ENCODE data around the gene DBH.

DBH gene

DNA sequence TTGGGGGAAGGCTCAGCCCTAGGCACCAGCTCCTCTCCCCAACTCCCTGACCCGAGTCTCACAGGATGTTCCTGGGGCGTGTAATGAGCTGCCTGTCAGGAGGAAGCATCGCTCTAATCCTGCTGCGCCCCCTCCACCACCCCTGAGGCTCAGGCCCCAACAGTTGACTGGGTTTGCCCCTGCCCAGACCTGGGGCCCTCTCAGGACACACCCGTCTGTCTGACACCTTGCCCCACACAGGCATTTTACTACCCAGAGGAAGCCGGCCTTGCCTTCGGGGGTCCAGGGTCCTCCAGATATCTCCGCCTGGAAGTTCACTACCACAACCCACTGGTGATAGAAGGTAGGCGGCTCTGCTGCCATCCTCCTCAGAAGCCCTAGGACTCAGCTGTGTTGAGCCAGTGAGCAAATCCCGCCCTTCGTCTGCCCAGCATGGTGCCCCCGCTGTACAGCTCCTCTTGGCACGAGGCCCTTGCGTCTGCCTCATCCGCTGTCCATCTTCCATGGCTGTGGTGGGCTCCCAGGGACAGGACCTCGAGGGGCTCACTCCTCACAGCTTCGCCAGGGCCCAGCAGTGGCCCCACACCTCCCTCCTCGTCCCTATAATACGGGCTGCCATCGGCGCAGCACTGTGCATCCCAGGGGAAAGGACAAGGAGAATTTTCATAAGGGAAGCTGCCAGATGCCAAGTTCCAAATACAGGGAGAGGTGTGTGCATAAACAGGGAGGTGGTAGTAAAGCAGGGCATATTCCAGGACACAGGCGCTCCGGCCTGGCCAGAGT is 8.0 kb downstream of the DBH start:
- no peak for DNase-seq (ENCODE audit: low read depth in 3 of 3)

DNA sequence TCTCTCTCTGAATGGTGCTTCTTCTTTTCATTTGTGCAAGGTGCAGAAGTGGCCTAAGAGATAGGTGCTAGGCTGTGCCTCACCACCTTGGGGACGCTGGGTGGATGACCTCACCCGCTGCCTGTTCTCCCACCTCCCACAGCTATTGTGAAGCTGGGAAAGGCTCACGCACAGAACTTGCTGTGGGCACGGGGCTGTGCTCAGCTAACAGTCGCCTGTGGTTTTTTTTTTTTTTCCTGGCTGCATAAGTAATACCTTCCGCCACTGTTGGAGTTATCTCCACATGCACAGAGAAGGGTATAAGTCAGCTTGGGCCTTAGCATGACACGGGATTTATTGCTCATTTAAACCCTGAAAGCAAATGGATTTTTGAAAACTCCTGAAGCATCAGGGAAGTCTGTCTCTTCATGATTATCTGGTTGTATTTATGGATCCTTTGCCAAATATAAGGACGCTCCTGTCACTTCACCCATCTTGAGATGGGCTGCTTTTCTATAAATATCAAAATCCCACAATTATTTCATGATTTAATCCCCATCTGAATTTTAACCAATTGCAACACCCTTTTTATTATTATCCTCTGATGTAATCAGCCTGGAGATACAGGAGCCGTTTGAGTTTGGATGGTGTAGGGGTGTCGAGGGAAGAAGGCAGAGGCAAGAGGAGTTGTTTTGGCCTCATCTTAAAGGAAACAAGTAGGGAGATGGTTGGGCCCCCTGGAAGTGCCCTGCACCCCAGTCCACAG is 9.0 kb downstream of the DBH start:
- no peak for DNase-seq (ENCODE audit: low read depth in 3 of 3)

GRCh38 chr9:133647148-133647547 is 11.0 kb downstream of the DBH start:
- no peak for DNase-seq (ENCODE audit: low read depth in 3 of 3)

GRCh38 chr9:133647765-133648469 is 11.8 kb downstream of the DBH start:
- no peak for DNase-seq (ENCODE audit: low read depth in 3 of 3)

DNA sequence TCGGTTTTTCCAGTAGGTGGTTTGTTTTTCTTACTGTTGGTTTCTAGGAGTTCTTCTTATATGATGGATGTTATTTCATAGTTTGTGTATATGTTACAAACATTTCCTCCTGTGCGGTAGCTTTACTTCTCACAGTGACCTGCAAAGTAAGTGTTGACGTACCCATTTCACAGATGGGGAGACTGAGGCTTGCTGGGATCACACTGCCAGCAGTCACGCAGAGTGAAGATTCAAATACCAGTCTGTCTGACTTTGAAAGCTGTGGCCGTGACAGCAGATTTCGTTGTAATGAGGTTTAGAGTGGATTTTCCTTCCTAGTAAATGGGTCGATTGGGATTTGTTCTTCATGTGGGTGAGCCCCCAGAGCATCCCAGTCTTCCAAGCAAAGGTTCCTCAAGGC is 13.0 kb downstream of the DBH start:
- no peak for DNase-seq (ENCODE audit: low read depth in 3 of 3)

DNA sequence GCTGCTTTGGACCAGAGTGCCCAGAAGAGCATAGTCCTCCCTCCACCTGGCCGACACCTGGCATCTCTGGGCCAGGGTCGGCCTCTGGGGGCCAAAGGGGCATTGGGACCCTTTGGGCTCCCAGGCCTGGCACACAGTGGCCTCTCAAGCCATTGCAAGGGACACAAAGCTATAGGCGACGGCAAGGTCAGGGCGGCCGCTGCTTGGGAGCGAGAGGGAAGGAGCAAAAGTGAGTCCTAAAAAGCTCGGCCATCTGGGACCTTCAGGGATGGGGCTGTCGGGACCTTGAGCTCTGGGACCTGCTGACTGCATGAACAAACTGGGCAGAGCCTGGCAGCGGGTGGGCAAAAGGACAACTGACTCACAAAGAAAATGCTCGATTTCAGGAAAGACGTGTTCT is 13.9 kb downstream of the DBH start:
- DNase-seq (ENCODE audit: low read depth in 3 of 3) = no peak

DNA sequence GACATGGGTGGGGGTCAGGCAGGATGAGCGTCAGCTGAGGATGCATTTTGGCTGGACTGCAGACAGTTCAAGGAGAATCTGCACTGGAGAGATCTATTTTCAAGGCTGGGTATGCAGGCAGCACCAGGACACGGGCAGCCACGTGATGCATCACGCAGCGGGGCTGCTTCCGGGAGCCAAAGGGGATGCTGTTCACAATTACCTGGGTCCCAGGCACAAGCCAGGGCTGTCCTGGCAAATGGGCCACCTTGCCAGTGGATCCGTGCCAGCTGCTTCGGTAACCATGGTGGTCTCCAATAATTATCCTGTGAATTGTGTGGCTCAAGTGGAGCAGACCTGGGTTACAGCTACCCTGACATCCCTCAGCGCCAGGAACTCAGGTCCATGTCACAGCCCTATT is 17.5 kb downstream of the DBH start:
- no peak for DNase-seq (ENCODE audit: low read depth in 3 of 3)

GRCh38 chr9:133654736-133655657 is 18.8 kb downstream of the DBH start:
- DNase-seq (ENCODE audit: low read depth in 3 of 3) = no peak

- DNase-seq (ENCODE audit: low read depth in 3 of 3) = no peak
Measured at GRCh38 chr9:133655701-133656100, 19.5 kb downstream of the DBH start.

- peak in 2 of 3 experiments; percentile 14 to 22 for DNase-seq (ENCODE audit: low read depth in 3 of 3)
Measured at GRCh38 chr9:133656211-133657119, 20.3 kb downstream of the DBH start.

GRCh38 chr9:133657120-133657661 is 21.0 kb downstream of the DBH start:
- no peak for DNase-seq (ENCODE audit: low read depth in 3 of 3)

DNA sequence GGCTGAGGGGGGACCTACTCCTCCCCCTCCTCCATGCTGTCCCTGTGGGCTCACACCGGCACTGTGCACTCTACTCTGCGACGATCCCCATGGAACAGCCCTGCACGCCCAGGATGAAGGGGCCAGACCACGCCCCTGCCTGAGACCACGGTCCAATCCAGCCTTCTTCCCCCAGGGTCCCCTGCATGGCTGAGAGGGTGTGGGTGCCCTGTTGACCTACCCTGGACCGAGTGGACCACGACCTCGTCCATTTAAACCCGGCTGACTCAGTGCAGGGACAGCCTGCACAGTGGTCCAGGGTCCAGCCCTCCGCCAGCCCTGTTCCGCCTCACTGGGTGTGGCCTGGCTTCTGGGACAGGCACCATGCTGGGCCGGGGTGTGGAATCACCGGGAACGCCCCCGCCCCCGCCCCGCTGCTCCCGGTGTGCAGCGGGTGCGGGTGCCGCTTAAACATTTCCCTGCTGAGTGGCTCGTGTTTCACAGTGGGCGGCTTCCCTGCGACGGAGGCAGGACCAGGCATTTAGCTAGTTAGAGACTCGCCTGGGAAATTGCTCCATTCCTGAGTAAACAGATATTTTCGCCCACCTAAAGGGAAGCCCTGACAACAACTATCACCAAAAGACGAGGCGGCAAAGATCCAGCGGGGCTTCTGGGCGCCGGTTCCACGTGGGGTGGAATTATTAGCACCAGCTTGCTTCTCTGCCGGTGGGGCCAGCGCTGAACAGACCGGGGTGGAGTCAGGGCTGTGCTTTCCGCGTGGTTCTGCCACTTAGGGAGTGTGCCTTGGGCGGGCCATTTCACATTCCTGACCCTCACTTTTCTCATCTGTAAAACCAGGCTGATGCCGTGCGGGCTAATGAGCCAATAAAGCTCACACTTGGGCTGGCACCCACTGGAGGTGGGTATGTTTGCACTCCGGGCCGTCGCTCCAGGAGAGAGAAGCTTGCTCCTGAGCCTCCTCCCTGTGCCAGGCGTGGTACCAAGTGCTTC is 22.6 kb downstream of the DBH start:
- DNase-seq (ENCODE audit: low read depth in 3 of 3) = no peak

DNA sequence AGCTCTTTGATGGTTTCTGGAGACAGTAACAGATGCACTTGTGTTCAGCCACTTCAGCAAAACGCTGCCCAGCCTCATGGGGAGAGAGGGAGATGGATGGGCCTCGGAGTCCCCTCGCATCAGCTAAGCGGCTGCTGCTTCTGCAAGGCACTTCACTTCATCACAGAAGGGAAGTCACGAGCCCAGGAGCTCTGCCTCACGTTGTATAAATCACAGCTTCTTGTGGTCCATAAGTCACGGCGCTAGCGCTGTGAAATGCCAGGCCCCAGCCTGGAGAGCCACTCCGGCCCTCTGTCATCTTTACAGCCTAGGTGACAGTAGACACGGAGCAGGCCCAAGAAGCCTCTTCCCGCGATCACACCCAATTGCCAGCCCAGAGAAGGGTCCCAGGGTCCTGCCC is 23.4 kb downstream of the DBH start:
- DNase-seq (ENCODE audit: low read depth in 3 of 3) = no peak

GRCh38 chr9:133661846-133662540 is 25.8 kb downstream of the DBH start:
- no peak for DNase-seq (ENCODE audit: low read depth in 3 of 3)

- no peak for DNase-seq (ENCODE audit: low read depth in 3 of 3)
Measured at GRCh38 chr9:133664173-133665050, 28.2 kb downstream of the DBH start.

DNA sequence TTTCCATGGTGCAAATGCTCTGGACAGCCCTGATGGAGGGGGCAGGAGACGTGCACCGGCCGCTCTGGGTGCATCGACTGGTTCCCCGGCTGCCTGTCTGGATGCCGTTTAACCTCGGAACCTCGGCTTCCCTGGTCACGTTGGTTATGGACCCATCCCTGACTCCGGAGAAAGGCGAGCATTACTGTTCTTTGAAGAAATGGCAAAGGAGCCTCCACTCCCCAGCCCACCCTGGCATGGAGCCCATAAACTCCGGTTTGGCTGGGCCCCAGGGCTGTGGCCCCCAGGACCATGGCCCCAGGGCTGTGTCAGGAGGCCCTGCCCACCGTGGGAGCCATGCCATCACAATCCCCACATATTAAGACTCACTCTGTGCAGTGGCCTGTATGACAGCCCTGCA is 28.9 kb downstream of the DBH start:
- no peak for DNase-seq (ENCODE audit: low read depth in 3 of 3)

DNA sequence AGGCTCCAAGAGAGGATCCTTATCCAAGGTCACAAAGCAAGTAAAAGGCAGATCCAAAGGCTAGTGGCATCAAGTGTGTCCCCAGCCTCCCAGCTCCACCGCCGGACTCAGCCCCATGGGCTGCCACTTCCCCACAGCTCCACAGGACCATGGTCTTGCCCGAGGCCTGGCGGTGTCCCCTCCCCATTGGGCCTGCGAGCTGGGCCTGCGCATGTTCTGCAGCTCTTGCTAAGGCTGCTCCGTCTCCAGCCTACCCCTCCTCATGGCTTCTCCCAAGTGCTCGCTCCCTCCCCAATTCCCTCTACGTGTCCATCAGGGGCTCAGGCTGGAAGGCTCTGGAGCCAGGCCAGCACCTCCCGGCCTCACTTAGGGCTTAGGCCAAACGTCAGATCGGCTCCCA is 29.4 kb downstream of the DBH start:
- DNase-seq (ENCODE audit: low read depth in 3 of 3) = no peak
